Peyer's patch (tissue), 4 donors: ENCODE results near the gene CETP. TPM values are rescaled to one million over a fixed set of nuclear protein-coding genes. Genes with fewer than 3 reads are reported as not detected.
"Not testable (repeated sequence)": the region's sequence is repeated elsewhere in the genome, so short reads cannot be mapped to it uniquely, and the experiment has no call there.

ENCODE experiments used
- DNase-seq, 3 donors: peaks; one replicate each; pipeline ENCODE4 v3.0.0-alpha.2; 2017 to 2019
- H3K27ac ChIP-seq, 4 donors: fragments of 200-600 bp; sonication (generic); one replicate each; pipeline ENCODE4 v1.5.1; 2016 to 2019
- H3K27me3 ChIP-seq, 2 donors: fragments of 200-600 bp; sonication (generic); one replicate each; pipeline ENCODE4 v1.5.1; 2019
- H3K36me3 ChIP-seq, 3 donors: fragments of 200-600 bp; sonication (generic); one replicate each; pipeline ENCODE4 v1.5.1; 2016 to 2019
- H3K4me1 ChIP-seq, 4 donors: fragments of 200-600 bp; sonication (generic); one replicate each; pipeline ENCODE4 v1.5.1; 2016 to 2019
- H3K4me3 ChIP-seq, 4 donors: fragments of 200-600 bp; sonication (generic); 1 replicate in 3 of 4; 2 replicates in 1 of 4; pipeline ENCODE4 v1.5.1; 2016 to 2019; ENCODE audit warnings: mild to moderate bottlenecking in 1 of 4
- H3K9me3 ChIP-seq, 4 donors: fragments of 200-600 bp; sonication (generic); one replicate each; pipeline ENCODE4 v1.5.1; 2016 to 2019; ENCODE audit warnings: mild to moderate bottlenecking in 1 of 4
- POLR2A ChIP-seq, 2 donors: fragments of 450-650 bp; IDR thresholded peaks; one replicate each; pipeline ENCODE4 v1.5.1; 2017; ENCODE audit warnings: antibody characterized with exemption in 2 of 2, mild to moderate bottlenecking in 2 of 2, moderate library complexity in 2 of 2
- total RNA-seq, 4 donors: library from RNA; depleted of rRNA; stranded (reverse); fragments of >200 nt; gene quantifications; one replicate each; pipeline ENCODE4 v1.1.0, GENCODE V29; 2016
- TF ChIP-seq, protein P1 (sequence below), 6 experiments: fragments of 450-650 bp in 4 of 6; fragments of 200-600 bp in 2 of 6; sonication (generic) in 1 of 6; IDR thresholded peaks; one replicate each; pipeline ENCODE4 v1.5.1; 2017 to 2019; ENCODE audit warnings: antibody characterized with exemption in 6 of 6, mild to moderate bottlenecking in 3 of 6, moderate library complexity in 1 of 6

CETP gene
- total RNA-seq, 4 donors from 2014 or later, result 2.5 TPM; not detected in 3

DNA sequence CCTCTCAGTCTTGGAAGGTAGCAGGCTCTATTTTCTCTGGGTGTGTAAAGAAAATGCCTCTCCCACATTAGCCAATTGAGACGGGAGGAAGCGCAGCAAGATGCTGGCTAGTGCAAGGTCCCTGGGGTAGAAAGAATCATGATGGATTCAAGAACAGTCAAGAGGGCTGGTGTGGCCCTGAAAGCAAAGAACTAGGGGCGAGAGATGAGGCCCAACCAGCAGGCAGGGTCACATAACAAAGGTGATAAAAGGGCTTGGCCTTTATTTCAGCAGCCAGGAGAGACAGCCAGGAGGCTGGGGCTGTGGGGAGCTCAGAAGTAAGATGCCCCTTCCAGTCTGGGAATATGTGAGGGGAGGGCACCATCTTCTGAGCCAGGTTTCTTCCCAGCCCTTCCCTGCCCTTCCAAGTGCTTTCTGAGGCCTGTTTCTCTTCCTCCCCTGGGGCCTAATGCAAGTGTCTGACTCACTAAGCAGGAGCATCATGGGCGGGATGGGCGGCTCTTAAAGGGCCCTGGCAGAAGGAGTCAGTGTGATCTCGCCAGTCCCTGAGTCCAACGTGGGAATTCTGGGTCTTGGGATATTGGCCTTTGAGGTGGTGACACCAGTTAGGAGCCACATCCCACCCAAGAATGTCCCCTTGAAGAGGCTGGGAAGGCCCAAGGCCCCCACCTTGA is 23.7 kb downstream of the CETP start:
- peak in 2 of 3 donors; percentile 71 to 87 for DNase-seq
- TF ChIP-seq, protein P1, sequence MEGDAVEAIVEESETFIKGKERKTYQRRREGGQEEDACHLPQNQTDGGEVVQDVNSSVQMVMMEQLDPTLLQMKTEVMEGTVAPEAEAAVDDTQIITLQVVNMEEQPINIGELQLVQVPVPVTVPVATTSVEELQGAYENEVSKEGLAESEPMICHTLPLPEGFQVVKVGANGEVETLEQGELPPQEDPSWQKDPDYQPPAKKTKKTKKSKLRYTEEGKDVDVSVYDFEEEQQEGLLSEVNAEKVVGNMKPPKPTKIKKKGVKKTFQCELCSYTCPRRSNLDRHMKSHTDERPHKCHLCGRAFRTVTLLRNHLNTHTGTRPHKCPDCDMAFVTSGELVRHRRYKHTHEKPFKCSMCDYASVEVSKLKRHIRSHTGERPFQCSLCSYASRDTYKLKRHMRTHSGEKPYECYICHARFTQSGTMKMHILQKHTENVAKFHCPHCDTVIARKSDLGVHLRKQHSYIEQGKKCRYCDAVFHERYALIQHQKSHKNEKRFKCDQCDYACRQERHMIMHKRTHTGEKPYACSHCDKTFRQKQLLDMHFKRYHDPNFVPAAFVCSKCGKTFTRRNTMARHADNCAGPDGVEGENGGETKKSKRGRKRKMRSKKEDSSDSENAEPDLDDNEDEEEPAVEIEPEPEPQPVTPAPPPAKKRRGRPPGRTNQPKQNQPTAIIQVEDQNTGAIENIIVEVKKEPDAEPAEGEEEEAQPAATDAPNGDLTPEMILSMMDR (IDR thresholded peaks at IDR 0.05), result no peak
- no peak for TF ChIP-seq POLR2A (IDR thresholded peaks at IDR 0.05)
- Histone ChIP-seq H3K27ac (peak overlapping the region; percentile 22 to 68 (median 35)), H3K36me3 (no peaks in the 10 kb centered on the region), H3K4me3 (no peak overlapping the region), H3K9me3 (no peaks in the 10 kb centered on the region), H3K27me3 (no peaks in the 10 kb centered on the region), H3K4me1 (peaks cover 0 to 47% (median 8%) of the 10 kb centered on the region in 4 donors)

DNA sequence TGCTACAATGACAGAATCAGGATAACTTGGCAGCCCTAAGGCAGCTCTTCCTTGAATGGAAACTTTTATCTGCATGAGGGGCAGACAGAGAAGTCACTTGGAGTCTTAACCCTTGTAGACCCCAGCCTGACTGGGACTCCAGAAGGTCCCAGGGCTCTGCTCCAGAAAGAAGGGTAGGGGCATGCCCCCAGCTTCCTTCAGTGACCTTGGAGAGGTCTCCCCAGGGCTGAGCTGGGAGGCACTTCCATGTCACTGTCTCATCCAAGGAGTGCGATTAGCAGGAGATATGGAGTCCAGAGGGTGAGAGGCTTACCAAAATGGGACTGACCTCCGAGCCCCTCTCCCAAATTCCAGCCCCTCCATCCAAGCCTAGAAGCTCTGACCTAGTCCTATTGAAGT is 24.2 kb downstream of the CETP start:
- Histone ChIP-seq H3K27me3 (no peaks in the 10 kb centered on the region), H3K9me3 (no peaks in the 10 kb centered on the region), H3K27ac (peak overlapping the region; percentile 22 to 68 (median 35)), H3K4me1 (peaks cover 0 to 50% (median 10%) of the 10 kb centered on the region in 4 donors), H3K4me3 (no peak overlapping the region), H3K36me3 (no peaks in the 10 kb centered on the region)
- TF ChIP-seq, protein P1 (IDR thresholded peaks at IDR 0.05), result no peak
- no peak for TF ChIP-seq POLR2A (IDR thresholded peaks at IDR 0.05)
- DNase-seq, result no peak

DNA sequence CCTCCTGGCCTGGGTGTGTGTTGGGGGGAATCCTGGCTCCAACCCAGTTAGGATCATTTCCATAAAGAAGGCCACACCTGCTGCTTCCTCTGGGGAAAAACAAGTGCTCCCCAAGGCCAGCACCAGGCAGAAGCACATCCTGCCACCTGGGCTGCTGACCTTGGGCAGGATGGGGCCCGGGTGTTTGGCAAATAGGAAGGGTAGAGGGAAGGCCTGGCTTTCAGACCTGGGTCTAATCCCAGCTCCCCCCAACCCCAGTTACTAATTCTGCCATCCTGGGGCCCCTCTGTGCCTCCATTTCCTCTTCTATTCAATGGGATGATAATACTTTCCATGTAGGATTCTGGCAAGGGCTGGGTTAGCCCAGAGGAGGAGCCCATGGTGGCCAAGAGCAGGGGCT is 24.6 kb downstream of the CETP start:
- peaks cover 0 to 50% (median 12%) of the 10 kb centered on the region in 4 donors for H3K4me1 ChIP-seq
- H3K4me3 ChIP-seq, result no peak overlapping the region
- TF ChIP-seq, protein P1 (IDR thresholded peaks at IDR 0.05), result no peak
- no peak for TF ChIP-seq POLR2A (IDR thresholded peaks at IDR 0.05)
- no peaks in the 10 kb centered on the region for H3K27me3 ChIP-seq
- H3K36me3 ChIP-seq, result no peaks in the 10 kb centered on the region
- no peak for DNase-seq
- H3K27ac ChIP-seq, result peak overlapping the region in 3 of 4 donors; percentile 36 to 68 (median 37)
- no peaks in the 10 kb centered on the region for H3K9me3 ChIP-seq

DNA sequence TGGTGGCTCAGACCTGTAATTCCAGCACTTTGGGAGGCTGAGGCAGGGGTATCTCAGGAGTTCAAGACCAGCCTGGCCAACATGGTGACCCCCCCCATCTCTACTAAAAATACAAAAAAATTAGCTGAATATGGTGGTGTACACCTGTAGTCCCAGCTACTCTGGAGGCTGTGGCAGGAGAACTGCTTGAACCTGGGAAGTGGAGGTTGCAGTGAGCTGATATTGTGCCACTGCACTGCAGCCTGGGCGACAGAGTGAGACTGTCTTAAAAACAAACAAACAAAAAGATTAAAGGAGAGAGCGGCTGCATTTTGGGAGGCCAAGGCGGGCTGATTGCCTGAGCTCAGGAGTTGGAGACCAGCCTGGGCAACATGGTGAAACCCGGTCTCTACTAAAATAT is 25.2 kb downstream of the CETP start:
- not testable (repeated sequence) for H3K36me3 ChIP-seq, H3K27me3 ChIP-seq, DNase-seq, H3K4me3 ChIP-seq, H3K9me3 ChIP-seq
- H3K4me1 ChIP-seq, result peaks cover 0 to 53% (median 12%) of the 10 kb centered on the region in 4 donors
- H3K27ac ChIP-seq, result peak overlapping the region in 1 of 4 donors; percentile 36

DNA sequence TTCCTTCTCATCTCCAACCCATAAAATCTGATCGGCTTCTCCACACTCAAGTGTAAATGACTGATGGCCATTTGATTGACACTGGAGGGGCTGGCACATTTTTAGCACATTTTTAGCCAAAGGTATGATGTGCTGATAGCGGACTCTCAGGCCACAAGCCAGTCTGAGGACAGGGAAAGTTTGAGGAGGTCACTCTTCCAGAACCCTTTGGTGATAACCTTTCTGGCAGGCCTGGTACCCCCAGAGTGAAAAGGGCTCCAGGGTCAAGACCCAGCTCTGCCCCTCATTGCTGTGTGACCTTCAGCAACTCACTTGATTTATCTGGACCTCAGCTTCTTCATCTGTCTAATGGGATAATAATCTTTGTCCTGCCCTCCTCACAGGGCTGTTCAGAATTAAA is 25.9 kb downstream of the CETP start:
- no peak for DNase-seq
- Histone ChIP-seq H3K36me3 (no peaks in the 10 kb centered on the region), H3K27me3 (no peaks in the 10 kb centered on the region), H3K4me1 (peaks cover 0 to 60% (median 15%) of the 10 kb centered on the region in 4 donors), H3K4me3 (peak overlapping the region in 1 of 4 donors; percentile 68), H3K27ac (peak overlapping the region in 2 of 4 donors; percentile 36 to 86), H3K9me3 (no peaks in the 10 kb centered on the region)
- TF ChIP-seq, protein P1 (IDR thresholded peaks at IDR 0.05), result no peak

DNA sequence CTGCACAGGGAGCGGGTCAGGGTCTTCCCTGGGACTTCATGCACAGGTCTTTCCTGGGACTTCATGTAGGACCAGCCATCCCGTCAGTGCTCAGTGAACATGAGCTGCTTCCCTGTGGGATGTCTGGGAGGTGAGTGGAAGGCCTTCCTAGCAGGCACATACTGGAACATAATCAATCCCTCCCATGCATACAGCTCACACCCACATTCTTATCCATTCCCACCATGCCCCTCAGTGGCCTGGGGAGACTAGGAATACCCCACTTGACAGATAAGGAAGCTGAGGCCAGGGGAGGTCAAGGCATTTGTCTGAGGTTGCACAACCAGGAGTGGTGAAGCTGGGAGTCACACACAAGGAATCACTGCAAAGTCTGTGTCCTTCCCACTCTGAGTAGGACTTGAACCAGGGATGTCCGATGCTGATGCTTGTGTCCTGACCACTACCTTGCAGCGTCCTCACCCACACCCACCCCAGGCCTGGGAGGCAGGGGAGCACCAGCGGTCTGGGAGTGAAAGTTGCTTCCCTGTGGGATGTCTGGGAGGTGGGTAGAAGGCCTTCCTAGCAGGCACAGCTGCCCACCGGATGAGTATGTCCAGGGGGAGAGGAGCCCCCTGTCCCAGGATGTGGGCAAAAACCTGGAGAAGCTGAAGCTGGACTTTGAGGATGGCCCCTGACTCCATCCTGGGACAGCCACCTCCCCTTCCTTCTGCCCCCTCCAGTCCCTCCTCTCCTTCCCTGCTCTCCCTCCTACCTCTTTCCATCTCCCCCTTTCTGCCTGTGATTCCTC is 26.6 kb downstream of the CETP start:
- Histone ChIP-seq H3K27me3 (no peaks in the 10 kb centered on the region), H3K4me3 (peak overlapping the region; percentile 68 to 83 (median 79)), H3K9me3 (no peaks in the 10 kb centered on the region), H3K27ac (peak overlapping the region; percentile 84 to 95 (median 86)), H3K36me3 (no peaks in the 10 kb centered on the region), H3K4me1 (peaks cover 0 to 56% (median 16%) of the 10 kb centered on the region in 4 donors)
- TF ChIP-seq, protein P1 (IDR thresholded peaks at IDR 0.05), result no peak
- no peak for TF ChIP-seq POLR2A (IDR thresholded peaks at IDR 0.05)
- DNase-seq, result peak in 2 of 3 donors; percentile 47 to 50
